GM12874 (cell line): Measurements from ENCODE around the gene DNAJA3.

Experiments used
- TF ChIP-seq, protein P1 (sequence below): IDR thresholded peaks from 2 replicates; pipeline ENCODE4 v1.5.1; 2011; ENCODE audit warnings: low read depth, mild to moderate bottlenecking, control low read depth, low read length, moderate library complexity; ENCODE audit not compliant: insufficient read depth

The DNAJA3 gene

DNA sequence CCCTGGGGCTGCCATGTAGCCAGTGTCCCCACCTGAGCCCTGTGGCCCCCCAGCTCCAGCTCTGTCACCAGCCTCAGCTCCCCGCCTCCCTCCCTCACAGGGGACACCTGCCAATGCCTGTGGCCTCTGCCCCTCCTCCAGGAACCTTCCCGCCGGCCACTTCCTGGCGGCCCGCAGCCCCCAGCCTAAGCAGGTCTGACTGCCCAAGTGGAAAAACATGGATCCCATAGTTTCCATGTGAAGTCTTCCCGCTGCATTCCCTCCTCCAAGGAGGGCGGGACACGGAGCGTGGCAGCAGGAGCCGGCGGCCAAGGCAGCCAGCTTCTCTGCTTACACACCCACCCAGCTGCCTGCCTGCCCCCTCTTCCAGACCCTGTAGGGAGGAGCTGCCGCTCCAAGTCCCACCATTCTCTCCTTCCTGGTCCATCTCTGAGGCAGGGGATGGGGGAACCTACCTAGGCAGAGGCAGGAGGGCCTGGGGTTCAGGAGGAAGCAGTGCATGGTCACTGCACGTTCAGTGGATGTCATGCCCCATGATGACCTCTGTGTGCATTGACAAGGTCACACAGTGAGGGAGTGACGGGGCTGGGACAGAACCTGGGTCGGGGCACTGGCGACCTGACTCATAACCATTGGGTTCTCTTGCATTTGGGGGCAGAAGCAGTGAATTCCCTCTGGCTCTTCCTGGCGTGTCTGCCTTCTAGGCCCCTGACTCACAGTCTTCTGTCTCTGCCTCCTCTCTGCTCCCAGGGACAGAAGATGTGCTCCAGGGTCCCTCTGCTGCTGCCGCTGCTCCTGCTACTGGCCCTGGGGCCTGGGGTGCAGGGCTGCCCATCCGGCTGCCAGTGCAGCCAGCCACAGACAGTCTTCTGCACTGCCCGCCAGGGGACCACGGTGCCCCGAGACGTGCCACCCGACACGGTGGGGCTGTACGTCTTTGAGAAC is 45.3 kb upstream of the DNAJA3 start:
- TF ChIP-seq, protein P1, sequence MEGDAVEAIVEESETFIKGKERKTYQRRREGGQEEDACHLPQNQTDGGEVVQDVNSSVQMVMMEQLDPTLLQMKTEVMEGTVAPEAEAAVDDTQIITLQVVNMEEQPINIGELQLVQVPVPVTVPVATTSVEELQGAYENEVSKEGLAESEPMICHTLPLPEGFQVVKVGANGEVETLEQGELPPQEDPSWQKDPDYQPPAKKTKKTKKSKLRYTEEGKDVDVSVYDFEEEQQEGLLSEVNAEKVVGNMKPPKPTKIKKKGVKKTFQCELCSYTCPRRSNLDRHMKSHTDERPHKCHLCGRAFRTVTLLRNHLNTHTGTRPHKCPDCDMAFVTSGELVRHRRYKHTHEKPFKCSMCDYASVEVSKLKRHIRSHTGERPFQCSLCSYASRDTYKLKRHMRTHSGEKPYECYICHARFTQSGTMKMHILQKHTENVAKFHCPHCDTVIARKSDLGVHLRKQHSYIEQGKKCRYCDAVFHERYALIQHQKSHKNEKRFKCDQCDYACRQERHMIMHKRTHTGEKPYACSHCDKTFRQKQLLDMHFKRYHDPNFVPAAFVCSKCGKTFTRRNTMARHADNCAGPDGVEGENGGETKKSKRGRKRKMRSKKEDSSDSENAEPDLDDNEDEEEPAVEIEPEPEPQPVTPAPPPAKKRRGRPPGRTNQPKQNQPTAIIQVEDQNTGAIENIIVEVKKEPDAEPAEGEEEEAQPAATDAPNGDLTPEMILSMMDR, result no peak

DNA sequence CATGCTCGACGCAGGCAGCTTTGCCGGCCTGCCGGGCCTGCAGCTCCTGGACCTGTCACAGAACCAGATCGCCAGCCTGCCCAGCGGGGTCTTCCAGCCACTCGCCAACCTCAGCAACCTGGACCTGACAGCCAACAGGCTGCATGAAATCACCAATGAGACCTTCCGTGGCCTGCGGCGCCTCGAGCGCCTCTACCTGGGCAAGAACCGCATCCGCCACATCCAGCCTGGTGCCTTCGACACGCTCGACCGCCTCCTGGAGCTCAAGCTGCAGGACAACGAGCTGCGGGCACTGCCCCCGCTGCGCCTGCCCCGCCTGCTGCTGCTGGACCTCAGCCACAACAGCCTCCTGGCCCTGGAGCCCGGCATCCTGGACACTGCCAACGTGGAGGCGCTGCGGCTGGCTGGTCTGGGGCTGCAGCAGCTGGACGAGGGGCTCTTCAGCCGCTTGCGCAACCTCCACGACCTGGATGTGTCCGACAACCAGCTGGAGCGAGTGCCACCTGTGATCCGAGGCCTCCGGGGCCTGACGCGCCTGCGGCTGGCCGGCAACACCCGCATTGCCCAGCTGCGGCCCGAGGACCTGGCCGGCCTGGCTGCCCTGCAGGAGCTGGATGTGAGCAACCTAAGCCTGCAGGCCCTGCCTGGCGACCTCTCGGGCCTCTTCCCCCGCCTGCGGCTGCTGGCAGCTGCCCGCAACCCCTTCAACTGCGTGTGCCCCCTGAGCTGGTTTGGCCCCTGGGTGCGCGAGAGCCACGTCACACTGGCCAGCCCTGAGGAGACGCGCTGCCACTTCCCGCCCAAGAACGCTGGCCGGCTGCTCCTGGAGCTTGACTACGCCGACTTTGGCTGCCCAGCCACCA is 44.4 kb upstream of the DNAJA3 start:
- TF ChIP-seq, protein P1, result no peak

DNA sequence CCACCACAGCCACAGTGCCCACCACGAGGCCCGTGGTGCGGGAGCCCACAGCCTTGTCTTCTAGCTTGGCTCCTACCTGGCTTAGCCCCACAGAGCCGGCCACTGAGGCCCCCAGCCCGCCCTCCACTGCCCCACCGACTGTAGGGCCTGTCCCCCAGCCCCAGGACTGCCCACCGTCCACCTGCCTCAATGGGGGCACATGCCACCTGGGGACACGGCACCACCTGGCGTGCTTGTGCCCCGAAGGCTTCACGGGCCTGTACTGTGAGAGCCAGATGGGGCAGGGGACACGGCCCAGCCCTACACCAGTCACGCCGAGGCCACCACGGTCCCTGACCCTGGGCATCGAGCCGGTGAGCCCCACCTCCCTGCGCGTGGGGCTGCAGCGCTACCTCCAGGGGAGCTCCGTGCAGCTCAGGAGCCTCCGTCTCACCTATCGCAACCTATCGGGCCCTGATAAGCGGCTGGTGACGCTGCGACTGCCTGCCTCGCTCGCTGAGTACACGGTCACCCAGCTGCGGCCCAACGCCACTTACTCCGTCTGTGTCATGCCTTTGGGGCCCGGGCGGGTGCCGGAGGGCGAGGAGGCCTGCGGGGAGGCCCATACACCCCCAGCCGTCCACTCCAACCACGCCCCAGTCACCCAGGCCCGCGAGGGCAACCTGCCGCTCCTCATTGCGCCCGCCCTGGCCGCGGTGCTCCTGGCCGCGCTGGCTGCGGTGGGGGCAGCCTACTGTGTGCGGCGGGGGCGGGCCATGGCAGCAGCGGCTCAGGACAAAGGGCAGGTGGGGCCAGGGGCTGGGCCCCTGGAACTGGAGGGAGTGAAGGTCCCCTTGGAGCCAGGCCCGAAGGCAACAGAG is 43.5 kb upstream of the DNAJA3 start:
- TF ChIP-seq, protein P1, result no peak

DNA sequence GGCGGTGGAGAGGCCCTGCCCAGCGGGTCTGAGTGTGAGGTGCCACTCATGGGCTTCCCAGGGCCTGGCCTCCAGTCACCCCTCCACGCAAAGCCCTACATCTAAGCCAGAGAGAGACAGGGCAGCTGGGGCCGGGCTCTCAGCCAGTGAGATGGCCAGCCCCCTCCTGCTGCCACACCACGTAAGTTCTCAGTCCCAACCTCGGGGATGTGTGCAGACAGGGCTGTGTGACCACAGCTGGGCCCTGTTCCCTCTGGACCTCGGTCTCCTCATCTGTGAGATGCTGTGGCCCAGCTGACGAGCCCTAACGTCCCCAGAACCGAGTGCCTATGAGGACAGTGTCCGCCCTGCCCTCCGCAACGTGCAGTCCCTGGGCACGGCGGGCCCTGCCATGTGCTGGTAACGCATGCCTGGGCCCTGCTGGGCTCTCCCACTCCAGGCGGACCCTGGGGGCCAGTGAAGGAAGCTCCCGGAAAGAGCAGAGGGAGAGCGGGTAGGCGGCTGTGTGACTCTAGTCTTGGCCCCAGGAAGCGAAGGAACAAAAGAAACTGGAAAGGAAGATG is 42.8 kb upstream of the DNAJA3 start:
- TF ChIP-seq, protein P1, result no peak

DNA sequence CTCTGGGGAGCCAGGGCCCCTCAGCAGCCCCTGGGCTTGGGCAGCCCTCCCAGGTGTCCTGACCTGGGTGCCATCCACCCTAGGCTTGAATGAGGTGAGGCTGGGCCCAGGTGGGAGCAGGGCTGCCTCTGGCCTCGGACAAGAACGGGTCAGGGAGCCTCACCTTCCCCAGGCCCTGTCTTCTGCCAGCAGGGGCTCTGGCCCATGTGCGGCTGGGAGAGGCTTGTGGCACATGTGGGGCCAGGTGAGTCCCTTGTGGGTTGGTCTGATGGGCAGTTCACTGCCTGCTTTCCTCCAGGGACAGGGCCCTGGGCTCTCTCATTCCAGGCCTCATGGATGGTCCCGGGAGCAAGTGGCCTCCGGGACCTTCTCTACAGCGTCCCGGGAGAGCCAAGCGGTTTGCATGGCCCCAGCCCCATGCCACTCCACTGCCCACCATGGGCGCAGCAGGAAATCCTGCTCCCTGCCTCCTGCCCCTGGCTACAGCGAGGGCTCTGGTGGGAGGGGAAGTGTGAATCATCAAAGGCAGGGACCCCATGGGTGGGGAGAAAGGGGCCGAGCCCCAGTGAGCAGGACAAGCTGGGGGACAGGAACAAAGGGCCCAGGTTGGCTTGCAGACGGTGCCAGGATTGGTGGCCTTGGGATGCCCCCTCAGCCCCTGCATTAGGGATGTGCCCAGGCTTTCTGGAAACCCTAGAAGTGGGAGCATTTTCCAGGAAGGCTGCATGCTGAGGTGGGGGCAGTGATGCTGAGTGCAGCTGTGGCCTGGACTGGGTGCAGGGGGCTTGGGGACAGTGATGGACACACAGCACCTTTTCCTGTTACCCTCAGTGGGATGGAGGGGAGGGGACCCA is 41.9 kb upstream of the DNAJA3 start:
- TF ChIP-seq, protein P1, result no peak

DNA sequence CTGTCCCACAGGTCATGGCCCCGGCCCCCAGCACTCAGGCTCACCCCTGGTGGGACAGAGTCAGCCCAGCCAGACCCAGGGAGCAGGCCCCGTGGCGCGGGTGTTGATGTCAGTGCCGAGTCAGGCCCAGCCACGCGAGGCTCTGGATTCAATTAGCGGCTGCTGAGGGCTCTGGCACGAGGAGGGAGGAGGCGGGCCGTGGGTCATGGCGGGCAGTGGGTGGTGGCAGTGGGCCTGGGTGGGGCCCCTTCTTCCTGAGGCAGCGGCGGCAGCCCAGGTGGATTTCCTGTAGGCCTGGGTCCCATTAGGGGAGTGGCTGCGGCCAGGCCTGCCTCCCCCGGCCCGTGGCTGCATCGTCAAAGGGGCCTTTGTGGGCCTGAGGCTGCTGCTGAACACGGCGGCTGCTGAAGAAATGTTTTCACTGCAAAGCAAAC is 41.1 kb upstream of the DNAJA3 start:
- TF ChIP-seq, protein P1, result no peak
